AG04450 (cell line): ENCODE data around the gene EWSR1. TPM values are rescaled to one million over a fixed set of nuclear protein-coding genes. Genes with fewer than 3 reads are reported as not detected.
A peak's percentile ranks its signal among the peaks of the same experiment; 100 is the strongest.

Experiments used
- CTCF ChIA-PET: fragments of 300-600, 350-600 bp; formaldehyde crosslinking; extraction: SDS; loops from one replicate; lab custom pipeline; 2022; ENCODE audit warnings: antibody characterized with exemption, inconsistent platforms; lab: Charles Lee
- POLR2A ChIA-PET: fragments of 350-600 bp; formaldehyde crosslinking; extraction: SDS; loops from one replicate; lab custom pipeline; 2021; ENCODE audit warnings: antibody characterized with exemption, inconsistent platforms; lab: Yijun Ruan, JAX
- DNase-seq: peaks from one replicate; pipeline ENCODE4 v3.0.0-alpha.2; 2011; ENCODE audit warnings: low read depth, low spot score
- H3K27ac ChIP-seq: one replicate; pipeline ENCODE4 v1.5.1; 2012; ENCODE audit warnings: low read depth, low read length, control low read depth
- H3K27me3 ChIP-seq: one replicate; pipeline ENCODE4 v1.6.0; 2012; ENCODE audit warnings: low read length; ENCODE audit not compliant: control insufficient read depth, insufficient read depth
- H3K4me3 ChIP-seq: 2 replicates; pipeline ENCODE4 v1.5.1; 2011; ENCODE audit warnings: mild to moderate bottlenecking, low read depth, low read length, control low read depth
- H3K9me3 ChIP-seq: 2 replicates; pipeline ENCODE4 v1.5.1; 2012; ENCODE audit warnings: low read length; ENCODE audit not compliant: control insufficient read depth, insufficient read depth
- CTCF ChIP-seq: IDR thresholded peaks from 2 replicates; pipeline ENCODE4 v1.5.1; 2011; ENCODE audit warnings: low read depth, low read length, control low read depth, inconsistent platforms
- polyA plus RNA-seq: library from polyadenylated mRNA; depleted of rRNA; stranded (reverse); fragments of >200 nt; gene quantifications from 2 replicates; pipeline ENCODE4 v1.2.3, GENCODE V29; 2011

Gene EWSR1
- polyA plus RNA-seq, 1 experiment, result 146 TPM

GRCh38 chr22:29317827-29318454, 49.9 kb downstream of the EWSR1 start:
- H3K9me3 ChIP-seq, result peaks cover 9% of the 10 kb centered on the region; the same call in 1 of the 2 replicates
- POLR2A ChIA-PET, result no interaction called here
- peaks cover 36% of the 10 kb centered on the region for H3K27me3 ChIP-seq
- TF ChIP-seq CTCF, result no peak
- H3K4me3 ChIP-seq, result no peak overlapping the region
- no peak for DNase-seq
- no peak overlapping the region for H3K27ac ChIP-seq
- CTCF ChIA-PET, result interaction anchor here (0.6 to 1.4 kb wide), 2 partner anchors 41 to 236 kb away, joined by 3 to 5 read pairs; partner anchors contain the start of gene THOC5

- CTCF ChIA-PET, result interaction anchor here (1.4 kb wide), 1 partner anchor 40 kb away, joined by 3 read pairs; no protein-coding TSS in a partner anchor
These were observed 51.0 kb downstream of the EWSR1 start for GRCh38 chr22:29319072-29319471.

DNA sequence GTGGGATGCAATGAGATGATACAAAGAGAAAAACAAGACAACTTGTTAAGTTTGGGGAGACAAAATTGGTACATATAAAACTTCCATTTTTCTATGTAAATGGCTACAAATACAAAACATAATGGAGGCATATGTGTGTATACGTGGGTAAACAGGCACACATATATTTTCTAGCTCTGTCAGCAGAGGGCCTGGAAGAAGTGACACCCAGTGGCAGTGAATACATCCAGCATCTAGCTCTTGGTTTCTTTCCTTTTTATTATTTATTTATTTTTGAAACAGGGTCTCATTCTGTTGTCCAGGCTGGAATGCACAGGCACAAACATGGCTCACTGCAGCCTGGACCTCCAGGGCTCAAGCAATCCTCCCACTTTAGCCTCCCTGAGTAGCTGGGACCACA, 52.5 kb downstream of the EWSR1 start:
- DNase-seq, result no peak
- no peak overlapping the region for H3K4me3 ChIP-seq
- H3K27me3 ChIP-seq, result peaks cover 16% of the 10 kb centered on the region
- ChIA-PET CTCF (interaction anchor here (1.3 kb wide), 1 partner anchor 39 kb away, joined by 4 read pairs; no protein-coding TSS in a partner anchor), POLR2A (no interaction called here)
- peaks cover 4% of the 10 kb centered on the region; the same call in 1 of the 2 replicates for H3K9me3 ChIP-seq
- H3K27ac ChIP-seq, result no peak overlapping the region
- peak; percentile 15; the same call in 1 of the 2 replicates for TF ChIP-seq CTCF

More at GRCh38 chr22:29319072-29319471, 51.0 kb downstream of the EWSR1 start:
- no peak overlapping the region for H3K4me3 ChIP-seq
- peaks cover 4% of the 10 kb centered on the region; the same call in 1 of the 2 replicates for H3K9me3 ChIP-seq
- no peak for DNase-seq
- POLR2A ChIA-PET, result no interaction called here
- no peak overlapping the region for H3K27ac ChIP-seq
- no peak for TF ChIP-seq CTCF
- peaks cover 27% of the 10 kb centered on the region for H3K27me3 ChIP-seq

- CTCF ChIA-PET, result interaction anchor here (0.6 kb wide), 1 partner anchor 18 kb away, joined by 3 read pairs; no protein-coding TSS in a partner anchor
These were observed 55.6 kb downstream of the EWSR1 start for GRCh38 chr22:29323641-29324040.

More at GRCh38 chr22:29323641-29324040, 55.6 kb downstream of the EWSR1 start:
- no peak for DNase-seq
- no peaks in the 10 kb centered on the region; the same call in 1 of the 2 replicates for H3K9me3 ChIP-seq
- POLR2A ChIA-PET, result interaction anchor here (0.7 kb wide), 1 partner anchor 14 kb away, joined by 6 read pairs; no protein-coding TSS in a partner anchor
- H3K4me3 ChIP-seq, result no peak overlapping the region
- TF ChIP-seq CTCF, result no peak
- H3K27ac ChIP-seq, result no peak overlapping the region
- H3K27me3 ChIP-seq, result no peaks in the 10 kb centered on the region
